ENCODE measurements around the gene MAST4. TPM values are rescaled to one million over a fixed set of nuclear protein-coding genes. Genes with fewer than 3 reads are reported as not detected.

The MAST4 gene
- total and polyA plus RNA-seq, 2 of the 8 experiments (the other 6 are each of a cell fraction or from before 2014, with no cell fraction given): 1.5 to 2.6 TPM

- H2BK120ac ChIP-seq (replicated peaks; ENCODE audit: low read depth, low read length): no peak overlapping the region
- CTCF ChIA-PET (ENCODE audit: partially characterized antibody): interaction anchor here (1.2 kb wide), 1 partner anchor 22 kb away, joined by 3 read pairs; no protein-coding TSS in a partner anchor
These were observed 539.3 kb downstream of the MAST4 start for GRCh38 chr5:67135381-67135984.

More at GRCh38 chr5:67135381-67135984, 539.3 kb downstream of the MAST4 start:
- Histone ChIP-seq H3K79me2 (ENCODE audit: control insufficient read depth in 1 of 2, insufficient read depth in 2 of 2, low read length in 2 of 2) (no peaks in the 10 kb centered on the region), H2BK5ac (ENCODE audit: low read depth, low read length) (no peak overlapping the region), H3K56ac (replicated peaks; ENCODE audit: insufficient read length, low read depth, low read length) (no peak overlapping the region), H3K14ac (ENCODE audit: insufficient read length) (no peak overlapping the region), H3K23ac (ENCODE audit: insufficient read length) (no peak overlapping the region), H3K79me1 (ENCODE audit: low read depth, low read length) (no peaks in the 10 kb centered on the region), H2BK12ac (ENCODE audit: low read depth, low read length) (no peak overlapping the region), H3K4me3 (ENCODE audit: extremely low read depth in 1 of 4, insufficient read depth in 2 of 4, low read depth in 3 of 4, low read length in 4 of 4) (no peak overlapping the region), H3K18ac (ENCODE audit: extremely low read depth, low read length) (no peak overlapping the region), H2BK15ac (ENCODE audit: low read length) (no peak overlapping the region), H2AK5ac (ENCODE audit: low read depth, low read length) (no peak overlapping the region), H3K4me2 (ENCODE audit: insufficient read depth in 1 of 2, low read depth in 2 of 2, low read length in 2 of 2) (no peak overlapping the region), H3K9ac (replicated peaks in 1 of 4; ENCODE audit: extremely low read depth in 1 of 4, low read depth in 3 of 4, low read length in 3 of 4) (no peak overlapping the region), H3K36me3 (ENCODE audit: control insufficient read depth in 2 of 4, insufficient read depth in 4 of 4, low read length in 3 of 4) (no peaks in the 10 kb centered on the region), H3K27ac (ENCODE audit: low read depth, low read length) (no peak overlapping the region), H3K4ac (replicated peaks; ENCODE audit: insufficient read length, low read depth, low read length) (no peak overlapping the region), H2BK20ac (ENCODE audit: low read length) (no peak overlapping the region), H3K9me3 (ENCODE audit: insufficient read depth in 2 of 2, low read depth in 1 of 2, low read length in 1 of 2) (no peaks in the 10 kb centered on the region), H2AFZ (ENCODE audit: low read length) (no peak overlapping the region), H3K23me2 (ENCODE audit: low read depth, low read length) (no peaks in the 10 kb centered on the region), H4K20me1 (replicated peaks in 1 of 2; ENCODE audit: control insufficient read depth in 1 of 2, insufficient read depth in 2 of 2, low read length in 2 of 2) (no peaks in the 10 kb centered on the region), H4K91ac (replicated peaks; ENCODE audit: insufficient read length, low read length) (no peak overlapping the region), H4K8ac (ENCODE audit: extremely low read depth, insufficient read depth, low read length) (no peak overlapping the region), H3K4me1 (replicated peaks in 1 of 4; ENCODE audit: control insufficient read depth in 3 of 4, insufficient read depth in 4 of 4, low read length in 3 of 4) (no peaks in the 10 kb centered on the region), H4K5ac (ENCODE audit: insufficient read length, low read depth, low read length) (no peak overlapping the region), H3K27me3 (replicated peaks in 1 of 4; ENCODE audit: control insufficient read depth in 3 of 4, extremely low read depth in 1 of 4, insufficient read depth in 3 of 4, low read length in 3 of 4) (no peaks in the 10 kb centered on the region)
- TF ChIP-seq CHD1 (IDR thresholded peaks at IDR 0.05; ENCODE audit: low read depth, low read length) (no peak), JUN (IDR thresholded peaks at IDR 0.05; ENCODE audit: low read depth, low read length) (no peak), SP4 (IDR thresholded peaks at IDR 0.05; ENCODE audit: low read length) (no peak), SRF (IDR thresholded peaks at IDR 0.05; ENCODE audit: low read depth, low read length) (no peak), KDM1A (IDR thresholded peaks at IDR 0.05; ENCODE audit: borderline replicate concordance, low read length) (no peak)
- DNase-seq (ENCODE audit: low read depth in 1 of 2, low spot score in 2 of 2): no peak
- 86% methylated on average over 6 of the region's 6 CpGs; no CpG with 5 or more reads in 1 of the 2 experiments for WGBS, 2 experiments (ENCODE audit: extremely low coverage in 1 of 2, insufficient coverage in 1 of 2, insufficient read length in 1 of 2, insufficient replicate concordance in 2 of 2, low coverage in 1 of 2, low lambda C conversion rate in 2 of 2, missing lambda C conversion rate in 1 of 2)
- no peak for FAIRE-seq
- POLR2A ChIA-PET (ENCODE audit: partially characterized antibody): no interaction called here

Measured in H1 (cell line).